COLO829 (cell line): ENCODE measurements around the gene RGL1.

ENCODE experiments used
- DNase-seq: peaks from one replicate; pipeline ENCODE4 v3.0.0; 2012; ENCODE audit warnings: low spot score

The RGL1 gene

GRCh38 chr1:183889095-183889494 lies 84.2 kb downstream of the RGL1 start:
- DNase-seq, result no peak

- DNase-seq, result no peak
Observed at GRCh38 chr1:183891158-183891856, 86.4 kb downstream of the RGL1 start.

GRCh38 chr1:183892351-183892793 lies 87.5 kb downstream of the RGL1 start:
- no peak for DNase-seq

- no peak for DNase-seq
Observed at GRCh38 chr1:183893561-183894289, 88.8 kb downstream of the RGL1 start.

DNA sequence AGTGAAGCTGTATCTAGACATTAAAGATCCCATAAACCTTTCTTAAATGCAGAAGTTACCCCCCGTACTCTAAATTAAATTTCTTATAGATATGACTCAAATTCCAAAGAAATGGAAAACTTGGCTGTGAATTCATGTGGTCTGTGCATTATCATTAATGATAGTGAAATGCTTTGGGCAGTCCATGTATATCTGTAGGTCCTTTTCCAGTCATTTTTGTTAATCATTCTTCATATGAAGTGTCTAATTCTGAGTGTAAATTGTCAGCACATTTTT lies 89.3 kb downstream of the RGL1 start:
- no peak for DNase-seq

DNA sequence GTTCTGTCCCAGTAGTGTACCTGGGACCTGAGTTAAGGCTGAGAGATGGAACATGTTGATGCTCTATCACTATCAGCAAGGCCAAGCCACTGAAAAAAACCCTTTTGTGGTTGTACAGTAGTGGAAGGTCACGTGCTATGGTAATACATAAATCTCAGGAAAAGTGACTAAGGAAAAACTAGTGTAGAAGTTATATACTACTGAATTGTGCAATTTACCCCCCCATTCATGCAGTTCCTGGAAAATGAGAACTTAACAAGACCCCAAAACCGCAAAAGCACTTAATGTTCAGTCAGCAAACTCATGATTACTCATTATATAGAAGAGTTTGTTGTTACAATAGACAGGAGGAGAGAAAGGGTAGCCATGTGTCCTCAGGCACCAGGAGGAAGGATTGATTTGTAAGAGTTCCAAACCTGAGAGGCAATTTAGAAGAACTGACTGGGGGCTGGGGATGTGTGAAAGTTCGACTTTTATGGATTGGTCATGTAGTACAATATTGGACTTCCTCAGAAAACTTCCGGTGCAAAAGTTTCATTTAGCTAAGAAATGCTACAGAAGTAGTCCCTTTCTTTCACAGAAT lies 91.6 kb downstream of the RGL1 start:
- no peak for DNase-seq

GRCh38 chr1:183898001-183898396 lies 93.1 kb downstream of the RGL1 start:
- DNase-seq, result no peak

DNA sequence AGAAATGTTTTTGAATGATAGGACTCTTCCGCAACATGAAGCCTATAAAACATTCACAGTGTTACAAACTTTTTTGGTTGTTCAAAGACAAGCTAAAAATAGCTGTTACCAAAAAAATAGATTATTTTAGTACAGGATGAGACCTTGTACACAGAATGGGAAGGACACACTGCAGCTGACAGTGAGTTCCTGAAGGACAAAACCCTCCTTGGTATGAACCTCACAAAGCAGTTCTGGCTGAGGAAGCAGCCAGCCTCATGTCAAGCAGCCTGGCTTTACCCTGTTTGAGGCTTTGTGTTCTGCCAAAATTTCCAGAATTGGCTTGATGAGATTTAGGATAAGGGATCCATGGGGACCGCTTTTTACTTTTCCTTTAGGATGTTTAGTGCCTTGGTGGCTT lies 93.7 kb downstream of the RGL1 start:
- DNase-seq, result no peak

- no peak for DNase-seq
Observed at GRCh38 chr1:183901748-183902330, 96.9 kb downstream of the RGL1 start.

- no peak for DNase-seq
Observed at GRCh38 chr1:183903101-183903500, 98.2 kb downstream of the RGL1 start.

DNA sequence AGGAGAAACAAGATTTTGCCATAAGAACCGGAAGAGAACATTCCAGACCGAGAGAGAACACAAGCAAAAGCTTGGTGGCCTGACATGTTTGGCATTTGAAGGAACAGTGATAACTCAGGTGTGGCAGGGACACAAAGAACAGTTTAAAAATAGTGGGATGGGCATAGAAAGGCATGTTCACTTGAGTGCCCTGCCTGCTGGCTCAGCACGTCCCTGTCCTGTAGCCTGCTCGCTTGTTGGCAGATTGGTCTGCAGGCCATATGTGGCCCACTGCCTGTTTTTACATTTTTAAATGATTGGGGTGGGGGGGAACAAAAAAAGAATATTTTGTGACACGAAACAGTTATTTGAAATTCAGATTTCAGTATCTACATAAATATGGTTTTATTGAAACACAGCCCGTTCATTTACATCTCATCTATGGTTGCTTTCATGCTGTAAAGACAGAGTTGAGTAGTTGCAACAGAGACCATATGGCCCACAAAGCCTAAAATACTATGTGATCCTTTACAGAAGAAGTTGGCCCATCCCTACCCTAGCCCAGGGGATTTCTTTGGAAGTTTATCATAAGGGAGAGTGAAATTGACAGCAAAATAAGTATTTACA lies 100.7 kb downstream of the RGL1 start:
- no peak for DNase-seq

DNA sequence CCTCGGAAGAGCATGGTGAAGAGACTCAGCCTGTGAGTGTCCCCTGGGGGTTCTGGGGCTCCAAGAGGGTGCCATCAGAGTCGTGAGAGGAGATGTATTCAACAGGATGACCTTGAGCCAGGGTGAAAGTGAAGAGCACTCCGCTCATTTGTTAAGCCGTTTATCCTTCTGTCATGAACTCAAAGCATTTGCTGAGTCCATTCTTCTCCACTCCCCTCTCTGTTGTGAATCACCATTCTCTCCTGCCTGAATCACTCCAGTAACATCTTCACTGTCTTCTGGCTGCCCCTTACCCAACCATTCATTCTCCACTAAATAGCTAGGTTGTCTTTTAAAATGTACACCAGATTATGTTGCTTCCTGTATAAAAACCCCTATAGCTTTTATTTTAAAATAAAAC lies 102.2 kb downstream of the RGL1 start:
- no peak for DNase-seq

DNA sequence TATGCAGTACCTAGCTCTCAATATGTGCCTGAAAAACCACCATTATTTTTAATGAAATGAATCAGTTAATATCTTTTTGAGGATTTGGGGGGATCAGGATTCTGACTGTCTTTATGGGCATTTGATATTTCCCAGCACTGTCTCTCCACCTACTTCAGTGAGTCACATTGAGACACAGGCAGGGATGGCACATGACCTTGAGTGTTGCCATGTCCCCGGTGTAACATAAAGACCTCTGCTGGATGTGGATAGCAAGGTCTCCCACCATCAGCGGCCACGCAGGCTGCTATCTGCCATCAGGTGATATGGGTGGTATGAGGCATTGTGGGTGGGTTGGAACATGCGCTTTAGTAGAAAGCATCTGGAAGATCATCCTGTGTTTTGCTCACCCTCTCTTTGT lies 103.2 kb downstream of the RGL1 start:
- DNase-seq, result no peak

DNA sequence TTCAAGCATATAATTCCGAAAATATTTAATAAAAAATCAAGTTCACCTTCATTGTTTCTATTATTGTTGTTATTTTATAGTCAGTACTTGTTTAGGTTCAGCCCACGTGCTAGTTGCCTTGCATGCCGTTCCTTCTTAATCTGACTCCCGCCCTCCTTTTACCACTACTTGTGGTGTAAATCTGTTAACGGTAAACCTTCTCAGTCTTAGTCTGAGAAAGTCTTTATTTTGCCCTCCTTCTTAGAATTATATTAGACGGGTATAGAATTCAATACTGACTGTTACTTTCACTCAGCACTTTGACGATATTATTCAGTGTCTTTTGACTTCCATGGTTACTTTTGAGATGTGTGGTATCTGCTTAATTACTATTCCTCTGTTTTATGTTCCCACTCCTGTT lies 104.8 kb downstream of the RGL1 start:
- no peak for DNase-seq

GRCh38 chr1:183910845-183911244 lies 105.9 kb downstream of the RGL1 start:
- no peak for DNase-seq

DNA sequence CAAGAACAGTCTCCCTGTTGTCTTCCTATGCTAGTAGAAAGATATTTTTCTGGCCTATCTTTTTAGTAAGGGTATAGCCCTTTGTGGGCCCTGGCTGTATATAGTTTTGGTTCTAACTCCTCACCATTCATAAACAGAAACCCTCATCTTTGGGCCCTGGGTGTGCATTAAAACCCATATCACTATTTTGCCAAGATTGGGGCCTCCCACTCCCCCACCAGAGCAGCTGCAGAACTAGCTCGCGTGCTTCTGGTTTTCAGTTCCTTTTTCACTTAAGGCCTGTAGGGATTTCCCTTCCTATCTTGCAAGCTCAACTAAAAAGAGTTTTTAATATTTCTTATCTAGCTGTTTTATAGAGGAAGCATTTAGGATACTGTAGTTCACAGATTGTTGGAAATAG lies 106.4 kb downstream of the RGL1 start:
- DNase-seq, result no peak

DNA sequence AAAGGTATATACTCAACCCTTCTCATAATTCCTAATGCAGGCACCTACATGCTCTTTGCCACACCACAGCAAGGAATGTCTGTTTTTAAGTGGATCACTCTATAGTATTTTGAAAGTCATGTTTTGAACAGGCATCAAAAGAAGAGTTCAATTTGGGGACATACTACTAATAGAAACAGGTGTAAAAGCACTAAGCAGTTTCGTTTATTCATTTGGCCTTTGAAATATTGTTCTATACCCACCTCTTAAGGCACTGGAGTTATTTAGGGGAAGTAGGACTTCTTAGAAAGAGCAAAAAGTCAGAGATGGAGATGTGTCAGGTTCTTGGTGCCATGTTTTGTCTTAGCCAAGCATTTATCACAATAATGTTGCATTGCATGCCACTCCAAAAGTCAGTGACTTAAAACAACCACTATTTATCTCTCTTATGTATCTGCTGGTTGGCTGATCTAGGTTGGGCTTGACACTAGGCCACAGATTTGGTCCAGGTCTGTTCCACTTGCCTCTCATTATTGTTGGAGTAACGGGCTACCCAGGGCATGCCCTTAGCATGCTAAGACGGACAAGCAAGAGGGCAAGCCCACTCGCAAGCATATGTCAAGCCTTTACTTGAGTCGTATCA lies 107.5 kb downstream of the RGL1 start:
- no peak for DNase-seq

GRCh38 chr1:183913567-183913993 lies 108.7 kb downstream of the RGL1 start:
- no peak for DNase-seq

GRCh38 chr1:183914276-183914675 lies 109.4 kb downstream of the RGL1 start:
- no peak for DNase-seq

DNA sequence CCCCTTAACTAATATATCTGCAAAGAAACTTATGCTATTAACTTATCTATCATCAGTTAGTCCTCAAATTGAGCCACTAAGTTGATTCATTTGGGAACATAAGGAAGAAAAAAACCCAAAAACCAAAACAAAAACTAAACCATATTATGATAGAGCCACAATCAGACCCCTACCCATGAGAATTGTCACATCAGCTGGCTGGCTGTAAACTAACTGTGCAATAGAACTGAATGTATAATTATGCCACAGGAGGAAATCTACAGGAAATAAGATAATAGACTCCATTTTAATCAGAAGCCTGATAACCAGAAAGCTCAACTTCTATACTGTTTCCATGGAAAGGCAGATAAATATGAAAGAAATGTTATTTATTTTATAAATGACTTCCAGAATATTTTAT lies 110.0 kb downstream of the RGL1 start:
- no peak for DNase-seq

- peak; percentile 90 for DNase-seq
Observed at GRCh38 chr1:183915625-183916510, 110.9 kb downstream of the RGL1 start.
